ENCODE data around the gene RXRA.

GRCh38 chr9:134349936-134350335 lies 23.7 kb downstream of the RXRA start:
- TF ChIP-seq CTCF (IDR thresholded peaks at IDR 0.05) (no peak), POLR2A (IDR thresholded peaks at IDR 0.05) (no peak)
